CD4-positive, CD25-positive, alpha-beta regulatory T cell (primary cell): ENCODE results near the gene MAPK4. TPM values are rescaled to one million over a fixed set of nuclear protein-coding genes. Genes with fewer than 3 reads are reported as not detected.

ENCODE experiments used
- ATAC-seq, 2 donors: fragments of 150-1000 bp; cut with Tn5 transposase; one replicate each; pipeline ENCODE4 v1.10.0; 2021; ENCODE audit warnings: low read depth in 2 of 2, moderate number of reproducible peaks in 2 of 2, moderate library complexity in 1 of 2
- DNase-seq, 3 donors: peaks; one replicate each; pipeline versions ENCODE4 v3.0.0 to v3.0.0-alpha.2; 2012 to 2022; ENCODE audit warnings: mixed read lengths in 1 of 3
- H3K27ac ChIP-seq: one replicate; pipeline ENCODE4 v1.7.0; 2013; ENCODE audit warnings: mild to moderate bottlenecking, low read length; ENCODE audit not compliant: insufficient read depth, poor library complexity, severe bottlenecking
- H3K27me3 ChIP-seq: one replicate; pipeline ENCODE4 v1.7.0; 2013; ENCODE audit warnings: low read length; ENCODE audit not compliant: control insufficient read depth, insufficient read depth
- H3K36me3 ChIP-seq: one replicate; pipeline ENCODE4 v1.7.0; 2013; ENCODE audit warnings: mild to moderate bottlenecking, low read length, moderate library complexity; ENCODE audit not compliant: control insufficient read depth, insufficient read depth
- H3K4me1 ChIP-seq: 2 replicates; pipeline ENCODE4 v1.7.0; 2013; ENCODE audit warnings: mild to moderate bottlenecking, low read length; ENCODE audit not compliant: insufficient read depth, control insufficient read depth, poor library complexity, severe bottlenecking
- H3K4me3 ChIP-seq: one replicate; pipeline ENCODE4 v1.7.0; 2013; ENCODE audit warnings: low read depth, mild to moderate bottlenecking, low read length, moderate library complexity
- H3K9me3 ChIP-seq, 2 experiments: 1 replicate in 1 of 2; 2 replicates in 1 of 2; pipeline ENCODE4 v1.7.0; 2013; ENCODE audit warnings: low read length in 2 of 2, mild to moderate bottlenecking in 1 of 2, moderate library complexity in 1 of 2; ENCODE audit not compliant: control insufficient read depth in 2 of 2
- H3K27ac Mint-ChIP-seq, 3 donors: one replicate each; pipeline ENCODE4 v1.8.0; 2020 to 2022; ENCODE audit warnings: mild to moderate bottlenecking in 3 of 3, mixed read lengths in 3 of 3, moderate library complexity in 2 of 3
- H3K27me3 Mint-ChIP-seq: one replicate; pipeline ENCODE4 v1.8.0; 2022; ENCODE audit warnings: mild to moderate bottlenecking, mixed read lengths
- H3K36me3 Mint-ChIP-seq: one replicate; pipeline ENCODE4 v1.8.0; 2020; ENCODE audit warnings: mixed read lengths
- H3K4me1 Mint-ChIP-seq, 4 donors: one replicate each; pipeline ENCODE4 v1.8.0; 2020 to 2022; ENCODE audit warnings: mixed read lengths in 4 of 4, mild to moderate bottlenecking in 1 of 4
- H3K4me3 Mint-ChIP-seq, 4 donors: one replicate each; pipeline ENCODE4 v1.8.0; 2020 to 2022; ENCODE audit warnings: mild to moderate bottlenecking in 4 of 4, mixed read lengths in 4 of 4, moderate library complexity in 3 of 4
- H3K9me3 Mint-ChIP-seq, 7 donors: one replicate each; pipeline ENCODE4 v1.8.0; 2020 to 2022; ENCODE audit warnings: mixed read lengths in 7 of 7, mild to moderate bottlenecking in 3 of 7, moderate library complexity in 2 of 7
- polyA plus RNA-seq, 4 donors: library from polyadenylated mRNA; unstranded; fragments of 300-500 nt; fragmentation: Illumina TruSeq; gene quantifications; one replicate each; pipeline ENCODE4 v1.2.3, GENCODE V29; 2021
- total RNA-seq: library from RNA; stranded (reverse); gene quantifications from one replicate; pipeline ENCODE4 v1.2.3, GENCODE V29; 2022

Gene MAPK4
- total and polyA plus RNA-seq, 5 donors from 2014 or later: not detected

GRCh38 chr18:50729986-50730385 is 170.1 kb downstream of the MAPK4 start:
- no peak overlapping the region for H3K27ac ChIP-seq
- no peak overlapping the region for H3K4me3 Mint-ChIP-seq
- no peaks in the 10 kb centered on the region for H3K36me3 ChIP-seq
- peaks cover 0 to 3% (median 0%) of the 10 kb centered on the region in 7 donors for H3K9me3 Mint-ChIP-seq
- H3K4me1 Mint-ChIP-seq: no peaks in the 10 kb centered on the region
- H3K27ac Mint-ChIP-seq: no peak overlapping the region
- no peak overlapping the region for H3K4me3 ChIP-seq
- peaks cover 3% of the 10 kb centered on the region for H3K27me3 Mint-ChIP-seq
- ATAC-seq (no peak), DNase-seq (no peak)
- no peaks in the 10 kb centered on the region for H3K27me3 ChIP-seq
- no peaks in the 10 kb centered on the region for H3K36me3 Mint-ChIP-seq
- H3K4me1 ChIP-seq: no peaks in the 10 kb centered on the region
- no peaks in the 10 kb centered on the region for H3K9me3 ChIP-seq

- peaks cover 0 to 3% (median 0%) of the 10 kb centered on the region in 7 donors for H3K9me3 Mint-ChIP-seq
- H3K27me3 Mint-ChIP-seq: no peaks in the 10 kb centered on the region
- no peak overlapping the region for H3K27ac ChIP-seq
- DNase-seq (no peak), ATAC-seq (no peak)
- H3K4me3 Mint-ChIP-seq: no peak overlapping the region
- no peaks in the 10 kb centered on the region for H3K4me1 Mint-ChIP-seq
- H3K27me3 ChIP-seq: no peaks in the 10 kb centered on the region
- H3K4me3 ChIP-seq: no peak overlapping the region
- no peaks in the 10 kb centered on the region for H3K9me3 ChIP-seq
- H3K27ac Mint-ChIP-seq: peak overlapping the region in 1 of 3 donors; percentile 32
- no peaks in the 10 kb centered on the region for H3K4me1 ChIP-seq
- no peaks in the 10 kb centered on the region for H3K36me3 ChIP-seq
- no peaks in the 10 kb centered on the region for H3K36me3 Mint-ChIP-seq
Measured at GRCh38 chr18:50734342-50734741, 174.5 kb downstream of the MAPK4 start.

- no peaks in the 10 kb centered on the region for H3K36me3 Mint-ChIP-seq
- H3K4me1 Mint-ChIP-seq: no peaks in the 10 kb centered on the region
- Histone ChIP-seq H3K9me3 (no peaks in the 10 kb centered on the region), H3K36me3 (no peaks in the 10 kb centered on the region), H3K27me3 (no peaks in the 10 kb centered on the region), H3K4me3 (no peak overlapping the region), H3K4me1 (no peaks in the 10 kb centered on the region), H3K27ac (no peak overlapping the region)
- H3K9me3 Mint-ChIP-seq: peaks cover 0 to 3% (median 0%) of the 10 kb centered on the region in 7 donors
- H3K4me3 Mint-ChIP-seq: no peak overlapping the region
- H3K27me3 Mint-ChIP-seq: no peaks in the 10 kb centered on the region
- DNase-seq (no peak), ATAC-seq (no peak)
- no peak overlapping the region for H3K27ac Mint-ChIP-seq
Measured at GRCh38 chr18:50734886-50735285, 175.0 kb downstream of the MAPK4 start.

GRCh38 chr18:50737127-50737526 is 177.2 kb downstream of the MAPK4 start:
- Mint-ChIP-seq H3K4me1 (no peaks in the 10 kb centered on the region), H3K4me3 (no peak overlapping the region), H3K27ac (no peak overlapping the region), H3K9me3 (peaks cover 0 to 4% (median 0%) of the 10 kb centered on the region in 7 donors), H3K36me3 (no peaks in the 10 kb centered on the region), H3K27me3 (peaks cover 4% of the 10 kb centered on the region)
- Histone ChIP-seq H3K9me3 (no peaks in the 10 kb centered on the region), H3K27ac (no peak overlapping the region), H3K36me3 (no peaks in the 10 kb centered on the region), H3K4me1 (no peaks in the 10 kb centered on the region), H3K4me3 (no peak overlapping the region), H3K27me3 (no peaks in the 10 kb centered on the region)
- ATAC-seq (no peak), DNase-seq (no peak)

GRCh38 chr18:50738098-50738757 is 178.3 kb downstream of the MAPK4 start:
- Histone ChIP-seq H3K4me3 (no peak overlapping the region), H3K9me3 (no peaks in the 10 kb centered on the region), H3K36me3 (no peaks in the 10 kb centered on the region), H3K27me3 (no peaks in the 10 kb centered on the region), H3K4me1 (no peaks in the 10 kb centered on the region), H3K27ac (no peak overlapping the region)
- Mint-ChIP-seq H3K36me3 (no peaks in the 10 kb centered on the region), H3K4me1 (no peaks in the 10 kb centered on the region), H3K27ac (no peak overlapping the region), H3K4me3 (no peak overlapping the region), H3K27me3 (peaks cover 4% of the 10 kb centered on the region), H3K9me3 (peaks cover 0 to 5% (median 0%) of the 10 kb centered on the region in 7 donors)
- no peak for DNase-seq
- ATAC-seq: no peak

- Histone ChIP-seq H3K4me3 (no peak overlapping the region), H3K9me3 (no peaks in the 10 kb centered on the region), H3K27me3 (no peaks in the 10 kb centered on the region), H3K36me3 (no peaks in the 10 kb centered on the region), H3K27ac (no peak overlapping the region), H3K4me1 (no peaks in the 10 kb centered on the region)
- H3K27ac Mint-ChIP-seq: no peak overlapping the region
- ATAC-seq (no peak), DNase-seq (no peak)
- peaks cover 13% of the 10 kb centered on the region for H3K27me3 Mint-ChIP-seq
- no peaks in the 10 kb centered on the region for H3K36me3 Mint-ChIP-seq
- H3K4me3 Mint-ChIP-seq: no peak overlapping the region
- H3K4me1 Mint-ChIP-seq: no peaks in the 10 kb centered on the region
- peaks cover 0 to 4% (median 0%) of the 10 kb centered on the region in 7 donors for H3K9me3 Mint-ChIP-seq
Measured at GRCh38 chr18:50742952-50743351, 183.1 kb downstream of the MAPK4 start.

- Mint-ChIP-seq H3K27ac (no peak overlapping the region), H3K4me3 (no peak overlapping the region), H3K27me3 (peaks cover 13% of the 10 kb centered on the region), H3K4me1 (no peaks in the 10 kb centered on the region), H3K36me3 (no peaks in the 10 kb centered on the region), H3K9me3 (peaks cover 0 to 4% (median 0%) of the 10 kb centered on the region in 7 donors)
- no peaks in the 10 kb centered on the region for H3K27me3 ChIP-seq
- no peaks in the 10 kb centered on the region for H3K9me3 ChIP-seq
- ATAC-seq: no peak
- no peaks in the 10 kb centered on the region for H3K4me1 ChIP-seq
- DNase-seq: no peak
- no peaks in the 10 kb centered on the region for H3K36me3 ChIP-seq
- no peak overlapping the region for H3K27ac ChIP-seq
- no peak overlapping the region for H3K4me3 ChIP-seq
Measured at GRCh38 chr18:50744253-50744652, 184.4 kb downstream of the MAPK4 start.

GRCh38 chr18:50745945-50746344 is 186.1 kb downstream of the MAPK4 start:
- Histone ChIP-seq H3K36me3 (no peaks in the 10 kb centered on the region), H3K4me1 (no peaks in the 10 kb centered on the region), H3K27me3 (peaks cover under 1% of the 10 kb centered on the region), H3K27ac (no peak overlapping the region), H3K9me3 (no peaks in the 10 kb centered on the region), H3K4me3 (no peak overlapping the region)
- ATAC-seq (no peak), DNase-seq (no peak)
- Mint-ChIP-seq H3K9me3 (peaks cover 0 to 4% (median 0%) of the 10 kb centered on the region in 7 donors), H3K4me1 (no peaks in the 10 kb centered on the region), H3K27ac (no peak overlapping the region), H3K36me3 (no peaks in the 10 kb centered on the region), H3K27me3 (peaks cover 13% of the 10 kb centered on the region), H3K4me3 (no peak overlapping the region)
